Activated CD8-positive, alpha-beta memory T cell treated with anti-CD3 and anti-CD28 coated beads for 24 hours (primary cell): ENCODE results near the gene VPS13D.

Source experiments
- DNase-seq: peaks from one replicate; pipeline ENCODE4 v3.0.0-alpha.2; 2020

Gene VPS13D

GRCh38 chr1:12473596-12474362 lies 243.9 kb downstream of the VPS13D start:
- DNase-seq = peak; percentile 66

GRCh38 chr1:12475101-12475500 lies 245.3 kb downstream of the VPS13D start:
- DNase-seq = no peak

- DNase-seq = no peak
Observed at GRCh38 chr1:12475530-12475934, 245.7 kb downstream of the VPS13D start.

GRCh38 chr1:12475947-12476346 lies 246.1 kb downstream of the VPS13D start:
- DNase-seq = no peak

GRCh38 chr1:12477314-12477713 lies 247.5 kb downstream of the VPS13D start:
- DNase-seq = no peak

GRCh38 chr1:12477936-12478611 lies 248.2 kb downstream of the VPS13D start:
- DNase-seq = peak; percentile 69

GRCh38 chr1:12478612-12478985 lies 248.8 kb downstream of the VPS13D start:
- peak; percentile 77 for DNase-seq

GRCh38 chr1:12479311-12479710 lies 249.5 kb downstream of the VPS13D start:
- DNase-seq = no peak

- DNase-seq = no peak
Observed at GRCh38 chr1:12480041-12480440, 250.2 kb downstream of the VPS13D start.

- DNase-seq = peak; percentile 76
Observed at GRCh38 chr1:12480748-12481362, 251.0 kb downstream of the VPS13D start.

GRCh38 chr1:12481928-12482327 lies 252.1 kb downstream of the VPS13D start:
- DNase-seq = no peak

GRCh38 chr1:12482988-12483387 lies 253.2 kb downstream of the VPS13D start:
- DNase-seq = no peak

- DNase-seq = no peak
Observed at GRCh38 chr1:12485231-12486058, 255.6 kb downstream of the VPS13D start.

GRCh38 chr1:12486059-12486341 lies 256.2 kb downstream of the VPS13D start:
- no peak for DNase-seq

- no peak for DNase-seq
Observed at GRCh38 chr1:12486401-12487005, 256.7 kb downstream of the VPS13D start.

GRCh38 chr1:12487520-12487919 lies 257.7 kb downstream of the VPS13D start:
- no peak for DNase-seq

- no peak for DNase-seq
Observed at GRCh38 chr1:12488666-12489354, 259.0 kb downstream of the VPS13D start.

GRCh38 chr1:12490532-12491142 lies 260.8 kb downstream of the VPS13D start:
- DNase-seq = no peak

- no peak for DNase-seq
Observed at GRCh38 chr1:12491656-12492055, 261.8 kb downstream of the VPS13D start.

- DNase-seq = no peak
Observed at GRCh38 chr1:12495725-12496124, 265.9 kb downstream of the VPS13D start.

- DNase-seq = no peak
Observed at GRCh38 chr1:12496154-12496961, 266.5 kb downstream of the VPS13D start.
